IMR-90 (cell line): ENCODE measurements around the gene S100A2. TPM values are rescaled to one million over a fixed set of nuclear protein-coding genes. Genes with fewer than 3 reads are reported as not detected.

ENCODE experiments used
- ATAC-seq: fragments of 200-7000 bp; cut with Tn5 transposase; 2 replicates; pipeline ENCODE4 v1.9.1; 2020; ENCODE audit warnings: low read depth, mild to moderate bottlenecking, moderate library complexity
- BruUV-seq: library from RNA; stranded (reverse); fragments of 400-500 nt; replicated peaks from 2 replicates; lab custom pipeline; 2021; lab: Mats Ljungman, UMichigan
- CTCF ChIA-PET: fragments of 300-600 bp; formaldehyde crosslinking; extraction: SDS; loops from one replicate; lab custom pipeline; 2021; ENCODE audit warnings: antibody characterized with exemption; lab: Yijun Ruan, JAX
- POLR2A ChIA-PET: fragments of 300-600 bp; sonication (Branson Sonifier 250); formaldehyde crosslinking; loops from one replicate; lab custom pipeline; 2022; ENCODE audit warnings: antibody characterized with exemption; ENCODE audit not compliant: unreplicated experiment; lab: Charles Lee
- DNase-seq: peaks from one replicate; pipeline ENCODE4 v3.0.0; 2013
- H2AFZ ChIP-seq: replicated peaks from 2 replicates; pipeline ENCODE3; 2013; ENCODE audit warnings: low read length, mild to moderate bottlenecking; ENCODE audit not compliant: poor library complexity
- H2AK5ac ChIP-seq: 2 replicates; pipeline ENCODE4 v1.6.1; 2013; ENCODE audit warnings: low read depth, low read length, inconsistent platforms
- H2AK9ac ChIP-seq: replicated peaks from 2 replicates; pipeline ENCODE3; 2013; ENCODE audit warnings: mild to moderate bottlenecking, low read depth, low read length, moderate library complexity; ENCODE audit not compliant: poor library complexity
- H2BK120ac ChIP-seq: 2 replicates; pipeline ENCODE4 v1.6.1; 2013; ENCODE audit warnings: low read depth, low read length, inconsistent platforms
- H2BK15ac ChIP-seq: 3 replicates; pipeline ENCODE4 v1.6.1; 2013; ENCODE audit warnings: low read depth, low read length, inconsistent platforms
- H2BK20ac ChIP-seq: 2 replicates; pipeline ENCODE4 v1.6.1; 2013; ENCODE audit warnings: low read depth, mild to moderate bottlenecking, inconsistent platforms, low read length, moderate library complexity
- H2BK5ac ChIP-seq: 2 replicates; pipeline ENCODE4 v1.6.1; 2013; ENCODE audit warnings: mild to moderate bottlenecking, low read depth, low read length, inconsistent platforms; ENCODE audit not compliant: poor library complexity, severe bottlenecking
- H3K14ac ChIP-seq: replicated peaks from 2 replicates; pipeline ENCODE4 v1.6.1; 2013; ENCODE audit warnings: low read depth, low read length, inconsistent platforms
- H3K18ac ChIP-seq: 2 replicates; pipeline ENCODE4 v1.6.1; 2013; ENCODE audit warnings: low read depth, low read length, control low read depth
- H3K23ac ChIP-seq: 2 replicates; pipeline ENCODE4 v1.6.1; 2013; ENCODE audit warnings: low read depth, low read length, inconsistent platforms
- H3K27ac ChIP-seq: 2 replicates; pipeline ENCODE4 v1.5.1; 2013; ENCODE audit warnings: mild to moderate bottlenecking, control low read depth, low read length; ENCODE audit not compliant: insufficient read depth
- H3K27me3 ChIP-seq: 2 replicates; pipeline ENCODE4 v1.6.1; 2013; ENCODE audit warnings: low read length; ENCODE audit not compliant: control insufficient read depth, insufficient read depth
- H3K36me3 ChIP-seq: 2 replicates; pipeline ENCODE4 v1.6.1; 2013; ENCODE audit warnings: low read length, mixed read lengths; ENCODE audit not compliant: control insufficient read depth, insufficient read depth
- H3K4ac ChIP-seq: 2 replicates; pipeline ENCODE4 v1.6.1; 2013; ENCODE audit warnings: low read depth, low read length, inconsistent platforms
- H3K4me1 ChIP-seq: 2 replicates; pipeline ENCODE4 v1.6.1; 2013; ENCODE audit warnings: low read length, mixed read lengths; ENCODE audit not compliant: control insufficient read depth, insufficient read depth
- H3K4me2 ChIP-seq: 2 replicates; pipeline ENCODE4 v1.6.1; 2013; ENCODE audit warnings: low read depth, mild to moderate bottlenecking, control low read depth, low read length, moderate library complexity
- H3K4me3 ChIP-seq: 2 replicates; pipeline ENCODE4 v1.5.1; 2013; ENCODE audit warnings: low read depth, mild to moderate bottlenecking, control low read depth, low read length, moderate library complexity; ENCODE audit not compliant: insufficient read depth
- H3K56ac ChIP-seq: 2 replicates; pipeline ENCODE4 v1.6.1; 2013; ENCODE audit warnings: low read length, inconsistent platforms; ENCODE audit not compliant: insufficient read depth; ENCODE audit errors: extremely low read depth
- H3K79me1 ChIP-seq, 2 experiments: 2 replicates each; pipeline ENCODE4 v1.6.1; 2013; ENCODE audit warnings: low read length in 2 of 2, inconsistent platforms in 1 of 2, low read depth in 1 of 2
- H3K9ac ChIP-seq: 2 replicates; pipeline ENCODE4 v1.6.1; 2013; ENCODE audit warnings: low read depth, low read length, control low read depth
- H3K9me1 ChIP-seq: 2 replicates; pipeline ENCODE4 v1.6.1; 2013; ENCODE audit warnings: low read length, inconsistent platforms; ENCODE audit not compliant: insufficient read depth
- H3K9me3 ChIP-seq: 2 replicates; pipeline ENCODE4 v1.6.1; 2013; ENCODE audit warnings: low read length; ENCODE audit not compliant: control insufficient read depth, insufficient read depth
- H4K20me1 ChIP-seq: 2 replicates; pipeline ENCODE4 v1.6.1; 2013; ENCODE audit warnings: low read length, inconsistent platforms; ENCODE audit not compliant: insufficient read depth
- H4K5ac ChIP-seq: 2 replicates; pipeline ENCODE4 v1.6.1; 2013; ENCODE audit warnings: mild to moderate bottlenecking, low read depth, low read length, control low read depth
- H4K8ac ChIP-seq, 2 experiments: 2 replicates each; pipeline ENCODE4 v1.6.1; 2013; ENCODE audit warnings: low read depth in 2 of 2, low read length in 2 of 2, control low read depth in 1 of 2, inconsistent platforms in 1 of 2
- H4K91ac ChIP-seq: 2 replicates; pipeline ENCODE4 v1.6.1; 2013; ENCODE audit warnings: low read depth, low read length, inconsistent platforms; ENCODE audit not compliant: insufficient read depth
- MXI1 ChIP-seq: IDR thresholded peaks from 2 replicates; pipeline ENCODE4 v1.6.1; 2012; ENCODE audit warnings: low read depth, mild to moderate bottlenecking, low read length, moderate library complexity, borderline replicate concordance
- WGBS, 2 experiments: methylation state at CpG; one replicate each; pipeline versions ENCODE4 v1.1.5 to v1.1.7; 2013; ENCODE audit warnings: missing lambda C conversion rate in 2 of 2; ENCODE audit not compliant: insufficient read length in 1 of 2; ENCODE audit errors: extremely low coverage in 2 of 2; 5-methylcytosine and 5-hydroxymethylcytosine counted together
- dilution Hi-C: fragments of 300-500 bp; cut with HindIII; formaldehyde crosslinking; loops from one replicate; pipeline ENCODE4 v1.14.3; 2018; ENCODE audit warnings: low sequenced_read_pairs; ENCODE audit not compliant: unreplicated experiment
- in situ Hi-C: fragments of 300-500 bp; cut with MboI; formaldehyde crosslinking; loops from 3 replicates; pipeline ENCODE4 v1.14.3; 2019; ENCODE audit warnings: low sequenced_read_pairs, inconsistent platforms, mixed read lengths
- intact Hi-C: fragments of 100-400 bp; cut with micrococcal nuclease; formaldehyde crosslinking; loops from 2 replicates; pipeline ENCODE4 v1.10.0; 2022
- polyA plus RNA-seq, 3 experiments: library from polyadenylated mRNA; depleted of rRNA; stranded (reverse); fragments of >200 nt; gene quantifications; 2 replicates each; pipeline ENCODE4 v1.2.3, GENCODE V29; 2012; ENCODE audit warnings: low replicate concordance in 1 of 3
- total RNA-seq: library from RNA; depleted of rRNA; stranded (reverse); fragments of >200 nt; gene quantifications from 2 replicates; pipeline ENCODE4 v1.2.3, GENCODE V29; 2012
- TF ChIP-seq, protein P1 (sequence below): fragments of 150-350 bp; IDR thresholded peaks from 2 replicates; pipeline ENCODE4 v1.6.1; 2016; ENCODE audit warnings: low read depth, mild to moderate bottlenecking, low read length, moderate library complexity, borderline replicate concordance

S100A2 gene
- total and polyA plus RNA-seq, 2 of the 4 experiments (the other 2 are of a cell fraction), result 3.6 to 7.9 TPM

- no peak overlapping the region for H3K9ac ChIP-seq
- POLR2A ChIA-PET, result no interaction called here
- H3K27ac ChIP-seq, result no peak overlapping the region
- H2BK5ac ChIP-seq, result no peak overlapping the region
- no peaks in the 10 kb centered on the region for H3K27me3 ChIP-seq
- ATAC-seq (no peak), DNase-seq (no peak)
- no peak overlapping the region for H3K4ac ChIP-seq
- H2AK5ac ChIP-seq, result no peak overlapping the region
- intact Hi-C loops, result no loop called here
- H3K23ac ChIP-seq, result no peak overlapping the region
- dilution Hi-C loops, result no loop called here
- no peak overlapping the region for H4K91ac ChIP-seq
- no peak overlapping the region for H2BK20ac ChIP-seq
- H4K20me1 ChIP-seq, result no peaks in the 10 kb centered on the region
- H3K4me2 ChIP-seq, result no peak overlapping the region
- WGBS, 2 experiments, result no CpG with 5 or more reads among the region's 7 CpGs
- CTCF ChIA-PET, result interaction anchor here (0.6 kb wide), 1 partner anchor 89 kb away, joined by 5 read pairs; no protein-coding TSS in a partner anchor
- in situ Hi-C loops, result no loop called here
- H3K36me3 ChIP-seq, result no peaks in the 10 kb centered on the region
- H3K79me1 ChIP-seq, result peaks cover 5 to 17% of the 10 kb centered on the region in 2 experiments; a peak in 3 of 4 replicates
- peaks cover 8% of the 10 kb centered on the region for H3K4me1 ChIP-seq
- H3K9me1 ChIP-seq, result no peaks in the 10 kb centered on the region; the same call in none of the 2 replicates
- no peak overlapping the region for H2BK120ac ChIP-seq
- H3K56ac ChIP-seq, result no peak overlapping the region
- H3K9me3 ChIP-seq, result no peaks in the 10 kb centered on the region
- H3K14ac ChIP-seq, result no peak overlapping the region
- no peak overlapping the region for H4K8ac ChIP-seq
- BruUV-seq, result no TSS peak
- H3K18ac ChIP-seq, result no peak overlapping the region
- no peak overlapping the region for H2BK15ac ChIP-seq
- TF ChIP-seq, protein P1, sequence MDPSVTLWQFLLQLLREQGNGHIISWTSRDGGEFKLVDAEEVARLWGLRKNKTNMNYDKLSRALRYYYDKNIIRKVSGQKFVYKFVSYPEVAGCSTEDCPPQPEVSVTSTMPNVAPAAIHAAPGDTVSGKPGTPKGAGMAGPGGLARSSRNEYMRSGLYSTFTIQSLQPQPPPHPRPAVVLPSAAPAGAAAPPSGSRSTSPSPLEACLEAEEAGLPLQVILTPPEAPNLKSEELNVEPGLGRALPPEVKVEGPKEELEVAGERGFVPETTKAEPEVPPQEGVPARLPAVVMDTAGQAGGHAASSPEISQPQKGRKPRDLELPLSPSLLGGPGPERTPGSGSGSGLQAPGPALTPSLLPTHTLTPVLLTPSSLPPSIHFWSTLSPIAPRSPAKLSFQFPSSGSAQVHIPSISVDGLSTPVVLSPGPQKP, result no peak
- TF ChIP-seq MXI1, result no peak
- no peak overlapping the region for H4K5ac ChIP-seq
- H2AFZ ChIP-seq, result no peak overlapping the region
- no peak overlapping the region for H3K4me3 ChIP-seq
- H2AK9ac ChIP-seq, result no peak overlapping the region
Measured at GRCh38 chr1:153599847-153600246, 34.2 kb upstream of the S100A2 start.
